GM21423 (cell line): ENCODE results near the gene GSTCD.

Source experiments
- ATAC-seq: cut with Tn5 transposase; IDR thresholded peaks from one replicate; pipeline ENCODE4 v1.9.1; 2021; ENCODE audit warnings: mild to moderate bottlenecking, moderate library complexity; ENCODE audit not compliant: unreplicated experiment

Gene GSTCD

DNA sequence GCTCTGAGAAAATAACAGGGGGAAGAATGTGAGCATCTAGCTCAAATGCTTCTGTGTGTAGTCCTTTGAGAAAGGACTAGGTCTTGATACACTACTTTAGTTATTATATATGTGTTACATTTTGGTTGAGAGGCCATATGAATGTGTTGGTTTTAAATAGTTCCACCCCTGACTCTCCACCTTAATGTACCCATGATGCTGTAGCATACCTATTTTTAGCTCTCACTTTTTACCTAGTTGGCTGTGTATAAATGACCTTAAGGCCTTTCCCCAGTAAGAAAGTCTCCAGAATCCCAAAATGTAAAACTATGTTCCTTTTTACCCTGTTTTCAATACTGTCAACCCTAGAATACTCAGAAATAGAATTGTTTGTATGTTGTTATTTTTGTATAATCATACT is 166.6 kb downstream of the GSTCD start:
- ATAC-seq = no peak

DNA sequence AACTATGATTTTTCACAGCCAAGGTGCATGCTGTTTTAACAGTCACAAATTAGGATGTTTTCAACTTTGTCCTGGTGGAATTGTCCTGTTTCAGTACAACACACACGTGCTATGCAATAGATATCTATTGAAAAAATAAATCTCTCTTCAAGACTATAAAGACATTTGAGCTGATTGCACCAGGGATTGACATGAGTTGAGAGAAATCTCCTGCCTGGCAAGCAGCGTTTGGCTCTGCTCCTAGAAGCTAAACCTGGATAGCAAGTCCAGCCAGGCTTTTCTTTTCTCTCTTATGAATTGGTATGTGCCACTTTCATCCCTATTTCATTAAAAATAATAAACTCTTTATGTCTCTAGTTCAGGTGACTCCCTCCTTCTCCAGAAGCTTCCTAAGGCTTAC is 170.1 kb downstream of the GSTCD start:
- no peak for ATAC-seq

DNA sequence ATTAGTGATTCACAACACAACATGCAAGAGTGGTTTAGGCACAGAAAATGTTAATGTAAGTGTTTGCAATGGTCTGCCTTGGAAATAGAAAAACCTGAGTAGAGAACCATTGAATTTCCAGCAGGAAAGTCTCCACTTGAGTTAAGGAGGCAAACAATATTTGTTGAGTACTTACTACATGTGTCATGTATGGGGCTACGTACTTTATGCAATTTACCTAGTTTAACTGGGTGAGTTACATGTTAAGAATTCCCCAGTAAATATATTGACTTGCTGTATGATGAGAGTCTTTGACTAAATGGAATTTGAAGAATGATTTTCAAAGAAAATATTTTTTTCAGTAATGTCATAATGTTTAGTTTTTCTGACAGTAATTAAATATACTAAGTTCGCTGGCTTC is 178.9 kb downstream of the GSTCD start:
- ATAC-seq = no peak

DNA sequence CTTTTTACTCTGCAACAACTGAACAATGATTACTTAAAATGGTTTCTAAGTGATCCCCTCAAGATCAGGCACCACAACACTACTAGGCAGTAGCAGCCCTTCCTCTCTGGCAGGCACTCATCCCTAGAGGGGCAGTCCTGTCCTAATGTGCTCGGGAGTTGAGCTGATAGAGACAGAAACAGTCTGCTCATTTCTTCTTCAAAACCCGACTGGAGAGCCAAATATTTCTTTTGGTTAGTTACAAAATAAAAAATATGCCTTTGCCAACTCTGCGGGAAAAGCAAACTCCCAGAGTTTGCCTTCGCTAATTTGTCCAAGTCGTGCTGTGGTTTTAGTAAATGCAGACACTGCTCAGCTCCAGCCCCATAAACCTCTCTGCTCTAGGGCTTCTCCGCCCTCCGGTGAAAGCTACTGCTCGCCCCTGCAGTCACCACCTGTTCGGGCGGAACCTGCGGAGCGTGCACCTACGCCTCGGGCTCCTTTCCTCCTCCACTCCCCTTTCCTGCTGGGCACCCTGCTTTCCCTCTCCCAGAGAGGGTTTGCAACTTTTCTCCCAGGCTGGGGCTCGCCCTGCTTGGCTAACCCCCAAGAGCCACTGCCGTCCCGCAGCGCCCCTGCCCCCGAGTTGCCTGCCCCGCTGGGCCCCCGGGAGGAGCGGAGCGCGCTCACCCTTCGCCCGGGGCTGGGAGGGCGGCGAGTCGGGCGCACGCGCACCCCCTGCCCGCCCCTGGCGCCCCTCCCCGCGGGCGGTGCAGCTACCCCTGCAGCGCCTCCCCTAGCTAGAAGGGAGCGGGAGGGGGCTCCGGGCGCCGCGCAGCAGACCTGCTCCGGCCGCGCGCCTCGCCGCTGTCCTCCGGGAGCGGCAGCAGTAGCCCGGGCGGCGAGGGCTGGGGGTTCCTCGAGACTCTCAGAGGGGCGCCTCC is 186.3 kb downstream of the GSTCD start, which contains the start of gene NPNT:
NPNT (plus strand) TSS at position 812 of the 923 bp plus-strand sequence. CDS start 182 bp downstream, outside the sequence.
- peak; percentile 41 for ATAC-seq

DNA sequence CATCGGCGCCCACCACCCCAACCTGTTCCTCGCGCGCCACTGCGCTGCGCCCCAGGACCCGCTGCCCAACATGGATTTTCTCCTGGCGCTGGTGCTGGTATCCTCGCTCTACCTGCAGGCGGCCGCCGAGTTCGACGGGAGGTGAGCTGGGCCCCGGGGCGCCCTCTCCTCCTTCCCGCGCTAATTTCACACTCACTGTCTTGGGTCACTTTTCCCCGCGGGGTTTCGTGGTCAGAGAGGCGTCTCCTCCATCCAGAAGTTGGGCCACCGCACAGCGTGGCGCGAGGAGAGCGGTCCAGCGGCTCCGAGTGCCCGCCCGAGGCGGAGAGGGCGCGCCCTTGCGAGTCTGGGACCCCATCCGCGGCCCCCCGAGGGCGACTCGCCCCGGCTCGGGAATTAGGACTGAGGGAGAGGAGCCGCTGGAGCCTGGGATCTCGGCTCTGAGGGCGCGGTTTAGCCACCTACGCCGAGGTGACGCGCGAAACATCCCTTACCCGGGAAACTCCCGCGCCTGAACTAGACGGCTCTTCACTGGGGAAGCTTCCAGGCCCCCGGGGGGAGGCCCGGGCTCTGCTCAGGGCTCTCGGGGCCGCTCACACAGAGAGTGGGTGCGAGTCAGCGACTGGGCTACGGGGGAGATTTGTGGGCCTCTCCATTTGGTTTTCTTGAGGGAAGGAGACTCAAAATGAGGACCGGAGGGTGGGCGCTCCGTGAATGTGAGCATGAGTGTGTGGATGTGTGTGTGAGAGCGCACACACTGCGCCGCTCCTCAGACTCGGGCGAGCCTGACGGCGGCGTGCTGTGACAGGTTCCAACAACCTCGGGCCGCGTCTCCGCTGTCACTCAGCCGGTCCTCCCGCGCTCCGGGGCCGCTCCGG is 187.2 kb downstream of the GSTCD start:
- peak; percentile 38 for ATAC-seq

DNA sequence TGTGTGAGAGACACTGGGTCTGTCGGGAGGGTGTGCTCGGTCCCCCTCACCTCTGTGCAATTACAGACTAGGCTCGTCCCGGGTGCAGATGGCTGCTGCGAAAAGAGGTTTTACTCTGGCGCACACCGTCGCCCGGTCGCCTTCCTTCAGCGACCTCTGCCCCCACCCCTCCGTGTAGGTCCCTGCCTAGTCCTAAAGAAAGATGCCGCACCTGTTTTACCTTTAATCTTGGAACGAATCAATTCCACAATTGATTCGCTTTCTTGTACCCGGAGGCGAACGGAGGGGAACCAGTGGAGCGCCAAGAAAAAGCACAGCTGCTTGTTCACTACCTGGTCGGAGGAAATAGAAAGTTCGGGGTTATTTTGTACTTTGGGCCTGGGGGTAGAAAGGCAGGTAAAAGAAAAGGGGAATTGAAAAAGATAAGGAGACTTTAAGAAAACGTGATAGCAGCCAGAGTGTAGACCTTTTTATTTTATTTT is 187.9 kb downstream of the GSTCD start:
- peak; percentile 7 for ATAC-seq
